ENCODE data around the gene GRID1.
"Not testable (repeated sequence)": the region's sequence is repeated elsewhere in the genome, so short reads cannot be mapped to it uniquely, and the experiment has no call there.

Gene GRID1

GRCh38 chr10:86245015-86245394 is 121.6 kb downstream of the GRID1 start:
- no peak for TF ChIP-seq CTCF (IDR thresholded peaks at IDR 0.05; ENCODE audit: insufficient read depth, missing control alignments)
- DNase-seq (ENCODE audit: insufficient read length, low spot score) (no peak), FAIRE-seq (no peak)

- FAIRE-seq, result no peak
- peak; percentile 67 for DNase-seq (ENCODE audit: insufficient read length, low spot score)
- TF ChIP-seq CTCF (IDR thresholded peaks at IDR 0.05; ENCODE audit: insufficient read depth, missing control alignments), result no peak
Measured at GRCh38 chr10:86244297-86245014, 122.1 kb downstream of the GRID1 start.

- FAIRE-seq (no peak), DNase-seq (ENCODE audit: insufficient read length, low spot score) (no peak)
- TF ChIP-seq CTCF (IDR thresholded peaks at IDR 0.05; ENCODE audit: insufficient read depth, missing control alignments), result no peak
Measured at GRCh38 chr10:86243651-86244155, 122.9 kb downstream of the GRID1 start.

- no peak for FAIRE-seq
- DNase-seq (ENCODE audit: insufficient read length, low spot score), result no peak
- no peak for TF ChIP-seq CTCF (IDR thresholded peaks at IDR 0.05; ENCODE audit: insufficient read depth, missing control alignments)
Measured at GRCh38 chr10:86242761-86243160, 123.8 kb downstream of the GRID1 start.

GRCh38 chr10:86238089-86238488 is 128.5 kb downstream of the GRID1 start:
- DNase-seq (ENCODE audit: insufficient read length, low spot score); FAIRE-seq: not testable (repeated sequence)

- no peak for TF ChIP-seq CTCF (IDR thresholded peaks at IDR 0.05; ENCODE audit: insufficient read depth, missing control alignments)
- FAIRE-seq (no peak), DNase-seq (ENCODE audit: insufficient read length, low spot score) (no peak)
Measured at GRCh38 chr10:86234541-86235270, 131.9 kb downstream of the GRID1 start.

- DNase-seq (ENCODE audit: insufficient read length, low spot score) (no peak), FAIRE-seq (no peak)
- no peak for TF ChIP-seq CTCF (IDR thresholded peaks at IDR 0.05; ENCODE audit: insufficient read depth, missing control alignments)
Measured at GRCh38 chr10:86234107-86234506, 132.5 kb downstream of the GRID1 start.
